ENCODE data around the gene AHCYL2. TPM values are rescaled to one million over a fixed set of nuclear protein-coding genes. Genes with fewer than 3 reads are reported as not detected.

Gene AHCYL2
- total and polyA plus RNA-seq, 2 experiments from 2014 or later, result 7.8 to 29.4 TPM

- TF ChIP-seq REST (IDR thresholded peaks at IDR 0.05; ENCODE audit: unreplicated experiment) (no peak), CREB1 (CRISPR knock-in tag; IDR thresholded peaks at IDR 0.05; ENCODE audit: low read depth) (no peak), EZH2 (IDR thresholded peaks at IDR 0.05; ENCODE audit: low read depth, unreplicated experiment) (no peak)
Observed at GRCh38 chr7:129341816-129342806, 117.3 kb downstream of the AHCYL2 start (continued).

- Histone ChIP-seq H3K9me2 (ENCODE audit: insufficient read depth) (no peaks in the 10 kb centered on the region), H3F3A (replicated peaks; ENCODE audit: low read depth) (no peaks in the 10 kb centered on the region), H3K36me3 (ENCODE audit: insufficient read depth) (no peaks in the 10 kb centered on the region), H3K79me2 (replicated peaks; ENCODE audit: insufficient read depth) (no peaks in the 10 kb centered on the region), H3K27me3 (ENCODE audit: insufficient read depth) (no peaks in the 10 kb centered on the region), H3K4me3 (no peak overlapping the region), H3K27ac (ENCODE audit: low read depth) (no peak overlapping the region), H3K4me1 (ENCODE audit: insufficient read depth) (peaks cover 21% of the 10 kb centered on the region), H4K20me1 (replicated peaks; ENCODE audit: insufficient read depth) (no peaks in the 10 kb centered on the region), H3K4me2 (no peak overlapping the region), H2AFZ (no peak overlapping the region)
- Mint-ChIP-seq H3K9me3 (no peaks in the 10 kb centered on the region), H3K27ac (no peak overlapping the region), H3K27me3 (ENCODE audit: insufficient read depth, low read depth, poor library complexity) (peaks cover 2% of the 10 kb centered on the region), H3K36me3 (ENCODE audit: low read depth) (no peaks in the 10 kb centered on the region), H3K4me3 (no peak overlapping the region), H3K4me1 (peaks cover 22% of the 10 kb centered on the region)
- TF ChIP-seq EZH2phosphoT487 (IDR thresholded peaks at IDR 0.05; ENCODE audit: unreplicated experiment) (no peak), EZH2 (IDR thresholded peaks at IDR 0.05; ENCODE audit: low read depth, unreplicated experiment) (no peak), CTCF (conservative IDR thresholded peaks at IDR 0.05; ENCODE audit: low read depth in 2 of 2) (peak; percentile 57 to 80), POLR2AphosphoS5 (IDR thresholded peaks at IDR 0.05; ENCODE audit: low read depth) (no peak)
- DNase-seq (ENCODE audit: low spot score), result peak; percentile 30
- no peak for ATAC-seq
Observed at GRCh38 chr7:129343099-129343700, 118.4 kb downstream of the AHCYL2 start.

Measured in GM23338 (cell line).